Metanephros (tissue), 2 donors: ENCODE measurements around the gene DCST2. TPM values are rescaled to one million over a fixed set of nuclear protein-coding genes. Genes with fewer than 3 reads are reported as not detected.

Experiments
- small RNA-seq: library from RNA; depleted of rRNA; stranded (forward); fragments of <200 nt; gene quantifications from one replicate; pipeline ENCODE3, GENCODE V24; 2014; ENCODE audit warnings: low replicate concordance
- total RNA-seq: library from RNA; depleted of rRNA; stranded (reverse); fragments of >200 nt; gene quantifications from one replicate; pipeline ENCODE4 v1.2.3, GENCODE V29; 2014

Gene DCST2
- total RNA-seq = 0.53 TPM

GRCh38 chr1:155033524-155033923 is at the start of gene DCST2, which contains the start of gene DCST1:
DCST2 (minus strand) TSS chr1:155033781; CDS start chr1:155033701, 80 bp downstream.
DCST1 (plus strand) TSS chr1:155033824; CDS start chr1:155034037, 213 bp downstream.

DNA sequence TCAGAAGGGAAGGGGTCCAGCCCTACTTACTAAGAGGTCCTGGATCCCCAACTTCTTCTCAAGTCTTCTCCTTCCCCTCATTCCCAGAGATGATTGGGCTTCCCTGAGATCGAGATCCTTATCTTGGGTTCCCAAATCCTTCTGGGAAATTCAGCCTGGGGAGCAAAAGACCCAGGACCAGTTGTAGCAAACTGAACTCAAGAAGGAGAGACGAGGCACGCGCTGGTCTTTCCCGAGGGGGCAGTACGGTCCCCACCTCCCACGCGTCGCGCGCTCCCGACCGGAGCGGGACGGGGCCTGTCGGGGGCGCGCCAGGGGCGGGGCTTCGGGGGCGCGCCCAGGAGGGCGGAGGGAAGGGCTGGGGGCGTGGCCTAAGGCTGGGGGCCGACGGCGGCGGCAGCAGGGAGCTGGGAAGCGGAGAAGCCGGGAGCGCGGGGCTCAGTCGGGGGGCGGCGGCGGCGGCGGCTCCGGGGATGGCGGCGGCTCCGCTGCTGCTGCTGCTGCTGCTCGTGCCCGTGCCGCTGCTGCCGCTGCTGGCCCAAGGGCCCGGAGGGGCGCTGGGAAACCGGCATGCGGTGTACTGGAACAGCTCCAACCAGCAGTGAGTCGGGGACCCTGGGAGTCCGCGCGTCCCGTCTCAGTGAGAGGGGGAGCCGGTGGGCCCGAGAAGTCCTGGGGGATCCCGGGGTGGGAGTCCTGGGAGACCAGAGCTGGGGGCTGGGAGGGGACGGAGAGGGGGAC is 45.1 kb upstream of the DCST2 start, which contains the start of gene EFNA3:
Gene EFNA3, plus strand, starts transcription at position 369 of the 741 bp plus-strand sequence. Its CDS starts 105 bp downstream, at position 474.

DNA sequence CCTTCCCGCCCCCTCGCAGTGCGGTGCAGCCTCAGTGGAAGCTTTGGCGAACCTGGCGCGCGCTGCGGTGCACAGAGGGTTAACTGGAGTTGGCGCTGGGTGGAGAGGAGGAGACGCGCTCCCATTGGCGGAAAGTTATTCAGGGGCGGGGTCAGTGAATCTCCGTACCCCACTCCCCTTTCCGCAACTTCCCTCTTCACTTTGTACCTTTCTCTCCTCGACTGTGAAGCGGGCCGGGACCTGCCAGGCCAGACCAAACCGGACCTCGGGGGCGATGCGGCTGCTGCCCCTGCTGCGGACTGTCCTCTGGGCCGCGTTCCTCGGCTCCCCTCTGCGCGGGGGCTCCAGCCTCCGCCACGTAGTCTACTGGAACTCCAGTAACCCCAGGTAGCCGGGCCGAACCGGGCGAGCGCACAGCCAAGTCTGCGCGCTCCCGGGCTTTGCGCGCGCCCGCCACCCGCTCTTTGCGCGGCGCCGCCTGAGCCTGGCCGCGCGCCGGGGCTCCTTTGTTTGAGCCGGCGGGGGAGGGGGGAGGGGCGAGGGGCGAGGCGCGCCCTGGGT is 30.0 kb upstream of the DCST2 start, which contains the start of gene EFNA4:
Gene EFNA4, plus strand, starts transcription at position 191 of the 561 bp plus-strand sequence. Its CDS starts 84 bp downstream, at position 275.

DNA sequence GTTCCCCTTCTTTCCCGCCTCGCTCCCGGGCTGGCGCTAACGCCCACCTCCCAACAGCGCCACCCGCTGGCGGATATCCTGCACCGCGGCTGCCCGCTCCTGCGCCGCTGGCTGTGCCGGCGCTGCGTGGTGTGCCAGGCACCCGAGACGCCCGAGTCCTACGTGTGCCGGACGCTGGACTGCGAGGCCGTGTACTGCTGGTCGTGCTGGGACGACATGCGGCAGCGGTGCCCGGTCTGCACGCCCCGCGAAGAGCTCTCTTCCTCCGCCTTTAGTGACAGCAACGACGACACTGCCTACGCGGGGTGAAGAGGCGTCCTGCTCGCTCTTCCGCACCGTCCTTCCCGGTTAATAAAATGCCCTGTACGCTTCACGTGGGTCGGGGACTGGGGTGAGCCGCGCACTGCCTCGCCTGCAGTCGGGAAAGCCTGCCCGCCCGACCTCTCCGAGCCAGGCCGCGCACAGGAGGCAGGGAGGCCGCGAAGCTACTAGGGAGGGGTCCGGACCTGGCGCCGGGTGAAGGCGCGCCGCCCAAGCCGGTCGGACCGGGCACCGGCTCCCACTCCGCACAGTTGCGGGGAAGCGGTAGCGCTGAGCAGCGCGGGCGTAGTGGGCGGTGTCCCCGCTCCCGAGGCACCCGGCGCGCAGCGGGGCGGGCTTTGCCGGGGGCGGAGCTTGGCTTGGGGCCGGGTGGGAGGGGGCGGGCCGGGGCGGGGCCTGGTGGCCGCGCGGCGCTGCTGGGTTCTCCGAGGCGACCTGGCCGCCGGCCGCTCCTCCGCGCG is 17.2 kb upstream of the DCST2 start, which contains the start of gene ADAM15:
Gene ADAM15, plus strand, starts transcription at position 757 of the 782 bp plus-strand sequence. CDS start 71 bp downstream, outside the sequence.

DNA sequence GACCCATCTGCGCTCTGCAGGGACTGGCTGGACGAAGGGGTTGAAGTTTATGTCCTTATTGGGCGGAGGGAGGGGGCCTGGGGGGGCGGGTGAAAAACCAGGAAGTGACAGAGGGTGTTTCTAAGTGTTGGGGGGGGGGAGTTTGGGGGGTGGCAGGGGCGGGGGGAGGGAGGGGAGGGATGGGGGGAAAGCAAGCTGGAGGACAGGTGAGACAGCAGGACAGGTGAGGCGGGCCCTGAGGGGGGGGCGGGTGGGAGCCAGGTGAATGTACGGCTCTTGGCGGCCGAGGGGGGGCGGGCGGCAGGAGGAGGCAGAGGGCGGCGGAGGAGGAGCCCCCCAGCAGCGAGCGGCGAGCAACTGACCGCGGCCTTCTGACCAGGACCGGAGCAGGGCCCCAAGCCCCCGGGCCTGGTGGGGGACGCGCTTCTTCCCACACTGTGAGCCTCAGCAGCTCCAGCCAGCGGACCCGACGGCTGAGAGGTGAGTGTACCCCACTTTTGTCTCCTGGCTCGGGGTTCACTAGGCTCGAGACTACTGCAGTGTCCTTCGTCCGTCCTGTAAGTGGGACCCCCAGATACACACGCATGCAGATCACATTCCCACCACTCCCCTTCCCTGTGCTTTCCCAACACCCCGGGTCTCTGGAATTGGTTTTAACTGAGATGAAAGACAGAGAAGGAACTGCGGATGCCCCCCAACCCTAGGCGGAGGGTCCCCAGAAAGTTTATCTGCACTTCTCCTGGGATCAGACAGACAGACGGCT is 30.9 kb downstream of the DCST2 start, which contains the start of gene ZBTB7B:
Gene ZBTB7B, plus strand, starts transcription at position 339 of the 763 bp plus-strand sequence. CDS start 11,859 bp downstream, outside the sequence.

GRCh38 chr1:154993572-154994268 is 39.9 kb downstream of the DCST2 start, which contains the start of gene LENEP:
LENEP (plus strand) TSS chr1:154993586; CDS start chr1:154993608, 22 bp downstream.

DNA sequence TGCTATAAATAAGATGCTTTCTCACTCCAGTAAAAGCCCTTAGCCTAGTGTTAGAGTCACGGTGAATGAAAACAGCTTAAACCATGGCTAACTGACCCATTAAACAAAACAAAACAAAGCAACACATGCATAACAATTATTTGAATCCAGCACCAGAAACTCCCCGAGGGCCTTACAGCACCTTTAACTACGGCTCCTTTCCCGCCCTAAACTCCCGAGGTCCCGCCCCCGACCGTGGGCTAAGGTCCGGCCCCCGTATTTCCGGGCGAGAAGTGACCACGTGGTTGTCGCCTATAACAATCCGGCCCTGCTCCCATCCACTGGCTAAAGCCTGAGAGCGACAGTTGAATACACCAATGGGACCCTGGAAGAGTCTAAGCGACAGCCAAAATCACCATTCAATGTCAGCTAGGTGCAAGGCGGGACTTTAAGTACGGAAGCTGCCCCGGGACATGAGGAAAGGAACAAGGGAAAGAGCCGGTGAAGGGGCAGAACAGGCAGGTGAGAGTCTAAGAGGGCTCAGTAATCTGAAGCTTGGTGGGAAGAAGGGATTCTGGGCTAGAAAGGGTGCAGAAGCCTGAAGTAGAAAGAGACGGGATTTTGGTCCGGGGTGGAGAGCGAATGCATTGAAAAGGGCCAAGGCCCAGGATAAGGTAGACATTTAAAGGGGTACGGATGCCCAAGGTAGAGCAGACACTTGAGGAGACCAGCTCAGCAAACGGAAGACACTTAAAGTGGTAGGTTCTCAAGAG is 50.5 kb downstream of the DCST2 start, which contains the start of gene FLAD1:
Gene FLAD1, plus strand, starts transcription at position 448 of the 752 bp plus-strand sequence. CDS start 351 bp downstream, outside the sequence.

GRCh38 chr1:154974102-154974807 is 59.3 kb downstream of the DCST2 start, which contains the start of gene CKS1B:
CKS1B (plus strand) TSS chr1:154974681; CDS start chr1:154974746, 65 bp downstream.

DNA sequence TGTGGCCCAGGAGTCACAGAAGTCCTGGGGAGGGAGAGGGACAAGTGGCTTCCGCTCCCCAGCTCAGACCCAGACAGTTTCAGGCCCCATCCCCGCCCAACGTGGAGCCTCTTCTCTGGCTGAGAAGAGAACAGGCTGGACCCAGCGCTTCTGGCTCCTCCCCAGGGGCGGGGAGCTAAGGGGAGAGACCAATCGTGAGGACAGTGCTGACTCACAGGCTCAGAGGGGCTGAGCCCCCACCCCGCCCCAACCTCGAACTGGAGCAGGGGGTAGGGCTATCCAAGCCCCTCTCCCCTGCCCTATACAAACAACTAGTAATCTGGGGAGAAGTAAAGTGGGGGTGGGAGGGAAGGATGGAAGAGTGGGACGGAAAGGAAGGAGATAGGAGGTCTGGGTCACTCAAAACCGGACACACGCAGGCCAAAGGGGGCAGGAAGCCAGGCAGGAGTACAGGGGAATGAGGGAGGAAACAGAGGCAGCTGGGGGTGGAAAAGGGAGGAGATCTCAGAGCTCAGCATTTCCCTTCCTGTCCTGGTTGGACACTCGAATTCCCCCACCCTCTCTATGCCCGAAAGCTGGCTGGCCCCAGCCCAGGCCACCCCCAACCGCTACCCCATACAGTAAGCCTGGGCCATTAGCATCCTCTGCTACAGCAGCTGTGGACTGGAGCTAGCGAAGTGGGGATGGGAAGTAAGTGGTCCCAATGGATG is 62.8 kb downstream of the DCST2 start, which contains the start of gene SHC1:
Gene SHC1, minus strand, starts transcription at position 117 of the 710 bp plus-strand sequence. CDS start 221 bp downstream, outside the sequence.

Small RNA genes within 50 kb of the gene (small RNA-seq; reads per million reads assigned to genes)
- not detected for gene MIR4258

Other genes with a start within 250 kb of the DCST2 start
- gene KCNN3, start 163.5 kb downstream of the DCST2 start, total RNA-seq = 5.3 TPM
- gene PMVK, start 97.1 kb downstream of the DCST2 start, total RNA-seq = 15.4 TPM
- 122 TPM for gene PBXIP1, start 77.7 kb downstream of the DCST2 start, total RNA-seq
- gene PYGO2, start 72.0 kb downstream of the DCST2 start, total RNA-seq = 22.4 TPM
- gene SHC1, start 63.0 kb downstream of the DCST2 start, total RNA-seq = 56.2 TPM
- gene CKS1B, start 59.1 kb downstream of the DCST2 start, total RNA-seq = 33.5 TPM
- gene FLAD1, start 50.4 kb downstream of the DCST2 start, total RNA-seq = 18.3 TPM
- gene LENEP, start 40.2 kb downstream of the DCST2 start, total RNA-seq = not detected
- 18.6 TPM for gene ZBTB7B, start 31.0 kb downstream of the DCST2 start, total RNA-seq
- gene DCST1, start within 50 bp of the DCST2 start, total RNA-seq = not detected
- gene ADAM15, start 17.5 kb upstream of the DCST2 start, total RNA-seq = 49.9 TPM
- 11.8 TPM for gene EFNA4, start 30.0 kb upstream of the DCST2 start, total RNA-seq
- gene EFNA3, start 45.1 kb upstream of the DCST2 start, total RNA-seq = 6.0 TPM
- gene EFNA1, start 94.1 kb upstream of the DCST2 start, total RNA-seq = 74.2 TPM
- 33.7 TPM for gene SLC50A1, start 102.1 kb upstream of the DCST2 start, total RNA-seq
- gene DPM3, start 106.8 kb upstream of the DCST2 start, total RNA-seq = 33.9 TPM
- 80.7 TPM for gene KRTCAP2, start 139.5 kb upstream of the DCST2 start, total RNA-seq
- 2.3 TPM for gene TRIM46, start 140.1 kb upstream of the DCST2 start, total RNA-seq
- 27.5 TPM for gene THBS3, start 174.1 kb upstream of the DCST2 start, total RNA-seq
- 41.6 TPM for gene MTX1, start 174.9 kb upstream of the DCST2 start, total RNA-seq
- gene ENTREP3, start 221.7 kb upstream of the DCST2 start, total RNA-seq = 12.8 TPM
- gene SCAMP3, start 228.6 kb upstream of the DCST2 start, total RNA-seq = 45.5 TPM
- gene CLK2, start 239.7 kb upstream of the DCST2 start, total RNA-seq = 63.5 TPM
- 4.6 TPM for gene HCN3, start 243.7 kb upstream of the DCST2 start, total RNA-seq